ELF-1 (cell line): ENCODE measurements around the gene SFXN4.
"Not testable (repeated sequence)": the region's sequence is repeated elsewhere in the genome, so short reads cannot be mapped to it uniquely, and the experiment has no call there.

ENCODE experiments used
- DNase-seq: peaks from one replicate; pipeline ENCODE4 v3.0.0-alpha.2; 2016; ENCODE audit warnings: low read depth, low spot score

Gene SFXN4

GRCh38 chr10:119143657-119144056 lies 21.9 kb downstream of the SFXN4 start:
- DNase-seq, result no peak

GRCh38 chr10:119140603-119141245 lies 24.8 kb downstream of the SFXN4 start:
- no peak for DNase-seq

- DNase-seq, result peak; percentile 58
Observed at GRCh38 chr10:119139464-119140067, 25.9 kb downstream of the SFXN4 start.

GRCh38 chr10:119138346-119139306 lies 26.9 kb downstream of the SFXN4 start:
- no peak for DNase-seq

- DNase-seq, result not testable (repeated sequence)
Observed at GRCh38 chr10:119137878-119138277, 27.6 kb downstream of the SFXN4 start.

GRCh38 chr10:119136084-119136483 lies 29.4 kb downstream of the SFXN4 start:
- DNase-seq, result no peak

GRCh38 chr10:119135513-119135881 lies 30.0 kb downstream of the SFXN4 start:
- no peak for DNase-seq

GRCh38 chr10:119133949-119134348 lies 31.6 kb downstream of the SFXN4 start:
- no peak for DNase-seq

- no peak for DNase-seq
Observed at GRCh38 chr10:119132521-119133345, 32.8 kb downstream of the SFXN4 start.

- no peak for DNase-seq
Observed at GRCh38 chr10:119131512-119132240, 33.8 kb downstream of the SFXN4 start.

GRCh38 chr10:119129721-119130120 lies 35.8 kb downstream of the SFXN4 start:
- no peak for DNase-seq

GRCh38 chr10:119125942-119126341 lies 39.6 kb downstream of the SFXN4 start:
- DNase-seq, result no peak

- DNase-seq, result no peak
Observed at GRCh38 chr10:119120875-119121274, 44.6 kb downstream of the SFXN4 start.

- DNase-seq, result no peak
Observed at GRCh38 chr10:119120413-119120867, 45.1 kb downstream of the SFXN4 start.

GRCh38 chr10:119119400-119119799 lies 46.1 kb downstream of the SFXN4 start:
- DNase-seq, result no peak

- DNase-seq, result no peak
Observed at GRCh38 chr10:119118231-119118630, 47.3 kb downstream of the SFXN4 start.

GRCh38 chr10:119116326-119116951 lies 49.1 kb downstream of the SFXN4 start:
- no peak for DNase-seq

GRCh38 chr10:119115926-119116325 lies 49.6 kb downstream of the SFXN4 start:
- DNase-seq, result no peak

GRCh38 chr10:119113751-119114732 lies 51.5 kb downstream of the SFXN4 start:
- no peak for DNase-seq
